GM18951 (cell line): ENCODE results near the gene CTTNBP2.

Experiments used
- POLR2A ChIP-seq: IDR thresholded peaks from 4 replicates; pipeline ENCODE4 v1.6.1; 2011; ENCODE audit warnings: mild to moderate bottlenecking; ENCODE audit not compliant: insufficient read length, insufficient read depth; ENCODE audit errors: extremely low read depth
- in situ Hi-C: fragments of 300-500 bp; cut with MboI; formaldehyde crosslinking; loops from one replicate; pipeline ENCODE4 v1.12.0; 2022; ENCODE audit warnings: low sequenced_read_pairs, mixed read lengths, inconsistent platforms; ENCODE audit not compliant: unreplicated experiment

CTTNBP2 gene

DNA sequence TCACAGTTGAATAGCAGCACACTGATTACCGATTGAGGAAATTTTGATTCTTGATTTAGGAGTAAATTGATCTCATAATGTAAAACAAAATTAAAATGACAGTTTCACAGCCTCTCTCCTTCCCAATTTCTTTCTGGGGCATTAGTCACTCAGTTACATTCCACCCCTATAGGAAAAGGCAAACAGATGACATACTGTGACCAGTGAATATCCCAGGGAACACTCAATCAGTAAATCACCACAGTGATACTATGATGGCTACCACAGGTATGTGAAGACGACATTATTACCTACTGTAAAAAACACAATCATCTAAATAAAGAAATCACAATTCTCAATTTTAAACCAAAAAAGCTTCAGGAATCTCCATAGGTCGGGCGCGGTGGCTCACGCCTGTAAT, 15.5 kb downstream of the CTTNBP2 start:
- in situ Hi-C loops, result no loop called here
- TF ChIP-seq POLR2A, result no peak

- TF ChIP-seq POLR2A, result no peak
- in situ Hi-C loops, result no loop called here
These were observed 17.0 kb downstream of the CTTNBP2 start for GRCh38 chr7:117856196-117856595.

GRCh38 chr7:117854186-117854585, 19.1 kb downstream of the CTTNBP2 start:
- in situ Hi-C loops, result no loop called here
- TF ChIP-seq POLR2A, result no peak

DNA sequence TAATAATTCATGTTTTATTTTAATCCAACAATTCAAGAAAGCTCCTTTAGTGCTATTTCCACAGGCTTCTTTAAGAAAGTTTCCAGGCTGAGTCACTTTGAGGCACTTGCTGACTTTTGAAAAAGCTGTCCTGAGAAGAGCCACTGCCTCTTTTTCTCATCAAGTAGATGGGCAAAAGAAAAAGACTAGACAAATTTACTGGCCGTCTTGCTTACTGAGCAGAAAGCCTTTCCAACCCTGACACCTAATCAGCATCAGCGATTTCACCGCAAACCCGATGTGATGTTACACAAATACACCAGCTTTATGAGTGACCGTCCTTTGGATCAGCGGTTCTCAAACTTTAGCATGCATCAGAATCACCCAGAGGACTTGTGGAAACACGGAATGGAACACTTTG, 24.3 kb downstream of the CTTNBP2 start:
- in situ Hi-C loops, result no loop called here
- TF ChIP-seq POLR2A, result no peak

DNA sequence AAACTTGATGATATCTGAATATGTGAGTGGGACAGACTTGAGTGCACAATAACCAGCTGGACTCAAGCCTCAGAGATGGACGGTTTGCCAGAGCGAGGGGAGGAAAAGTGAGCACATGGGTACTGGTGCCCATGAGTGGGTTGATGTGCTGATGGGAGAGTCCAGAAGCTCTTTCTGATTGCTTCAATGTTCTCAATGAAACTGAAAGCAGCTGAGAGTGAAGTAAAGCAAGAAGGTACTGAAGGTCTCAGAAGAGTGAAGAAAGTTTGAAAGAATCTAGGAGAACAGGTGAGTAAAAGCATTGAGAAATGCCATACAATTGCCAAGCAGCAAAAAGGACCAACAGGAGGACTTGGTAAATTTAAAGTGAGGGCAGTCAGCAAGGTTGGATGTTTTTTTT, 28.6 kb downstream of the CTTNBP2 start:
- in situ Hi-C loops, result no loop called here
- no peak for TF ChIP-seq POLR2A

- in situ Hi-C loops, result no loop called here
- no peak for TF ChIP-seq POLR2A
These were observed 31.6 kb downstream of the CTTNBP2 start for GRCh38 chr7:117841611-117842010.

- no peak for TF ChIP-seq POLR2A
- in situ Hi-C loops, result no loop called here
These were observed 32.2 kb downstream of the CTTNBP2 start for GRCh38 chr7:117841011-117841410.

DNA sequence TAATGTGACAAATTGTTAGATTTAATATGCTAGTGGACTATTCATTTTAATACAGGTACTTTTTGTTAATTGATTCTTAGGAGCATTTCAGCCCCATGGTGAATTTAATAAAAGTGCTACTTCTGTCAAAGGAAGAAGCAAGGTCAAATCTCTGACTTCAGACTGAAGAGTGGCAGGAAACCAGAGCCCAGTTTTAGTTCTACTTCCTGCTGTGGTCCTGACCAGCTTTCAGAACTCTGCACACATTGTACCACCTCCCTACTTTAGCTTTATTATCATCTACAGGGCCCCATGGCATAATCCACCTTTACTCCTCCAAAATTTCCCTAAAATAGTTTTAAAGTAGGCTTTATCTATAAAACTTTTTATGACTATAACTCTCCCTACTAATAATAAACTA, 33.7 kb downstream of the CTTNBP2 start:
- no peak for TF ChIP-seq POLR2A
- in situ Hi-C loops, result no loop called here

DNA sequence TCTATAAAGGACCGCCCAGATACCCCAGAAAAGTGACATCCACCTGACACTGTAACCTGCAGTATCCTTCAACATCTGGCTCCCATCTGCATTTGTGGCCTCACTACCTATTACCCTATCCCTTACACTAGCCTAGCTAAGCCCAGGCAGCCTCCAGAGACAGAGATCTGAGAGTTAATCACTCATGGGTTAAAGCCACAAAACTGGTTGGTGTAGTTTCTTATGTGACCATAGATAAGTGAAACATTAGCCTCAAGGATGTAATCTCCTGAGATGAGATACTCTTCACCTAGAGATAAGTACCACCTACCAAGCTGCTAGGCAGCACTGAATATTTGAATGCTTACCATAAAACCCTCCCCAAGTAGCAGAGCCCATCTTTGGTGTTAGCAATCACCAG, 35.4 kb downstream of the CTTNBP2 start:
- in situ Hi-C loops, result no loop called here
- no peak for TF ChIP-seq POLR2A

GRCh38 chr7:117835016-117835664, 38.1 kb downstream of the CTTNBP2 start:
- no peak for TF ChIP-seq POLR2A
- in situ Hi-C loops, result no loop called here

- in situ Hi-C loops, result no loop called here
- TF ChIP-seq POLR2A, result no peak
These were observed 42.8 kb downstream of the CTTNBP2 start for GRCh38 chr7:117830422-117830954.

GRCh38 chr7:117829450-117830117, 43.7 kb downstream of the CTTNBP2 start:
- in situ Hi-C loops, result no loop called here
- TF ChIP-seq POLR2A, result no peak

- TF ChIP-seq POLR2A, result no peak
- in situ Hi-C loops, result no loop called here
These were observed 44.4 kb downstream of the CTTNBP2 start for GRCh38 chr7:117828825-117829224.

- in situ Hi-C loops, result no loop called here
- TF ChIP-seq POLR2A, result no peak
These were observed 45.4 kb downstream of the CTTNBP2 start for GRCh38 chr7:117827862-117828261.
